ENCODE results near the gene NALF2.

Gene NALF2

GRCh38 chrX:69523314-69523713 lies 19.2 kb downstream of the NALF2 start:
- TF ChIP-seq REST (IDR thresholded peaks at IDR 0.05; ENCODE audit: low read depth) (no peak), CEBPB (IDR thresholded peaks at IDR 0.05) (no peak), NFIC (IDR thresholded peaks at IDR 0.05) (no peak), ZBTB7A (IDR thresholded peaks at IDR 0.05; ENCODE audit: low read depth) (no peak), YY1 (IDR thresholded peaks at IDR 0.05; ENCODE audit: low read depth) (no peak), CREB1 (IDR thresholded peaks at IDR 0.05; ENCODE audit: low read depth) (no peak), MAX (IDR thresholded peaks at IDR 0.05) (no peak), RAD21 (IDR thresholded peaks at IDR 0.05; ENCODE audit: low read depth) (no peak), FOXM1 (IDR thresholded peaks at IDR 0.05; ENCODE audit: borderline replicate concordance, low read depth) (no peak), EGR1 (IDR thresholded peaks at IDR 0.05) (no peak)

GRCh38 chrX:69524781-69525363 lies 20.7 kb downstream of the NALF2 start:
- TF ChIP-seq, protein P1, sequence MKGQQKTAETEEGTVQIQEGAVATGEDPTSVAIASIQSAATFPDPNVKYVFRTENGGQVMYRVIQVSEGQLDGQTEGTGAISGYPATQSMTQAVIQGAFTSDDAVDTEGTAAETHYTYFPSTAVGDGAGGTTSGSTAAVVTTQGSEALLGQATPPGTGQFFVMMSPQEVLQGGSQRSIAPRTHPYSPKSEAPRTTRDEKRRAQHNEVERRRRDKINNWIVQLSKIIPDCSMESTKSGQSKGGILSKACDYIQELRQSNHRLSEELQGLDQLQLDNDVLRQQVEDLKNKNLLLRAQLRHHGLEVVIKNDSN (IDR thresholded peaks at IDR 0.05) = no peak
- TF ChIP-seq ZBTB7A (IDR thresholded peaks at IDR 0.05; ENCODE audit: low read depth) = no peak
- no peak for TF ChIP-seq CEBPB (IDR thresholded peaks at IDR 0.05)
- no peak for TF ChIP-seq RAD21 (IDR thresholded peaks at IDR 0.05; ENCODE audit: low read depth)
- TF ChIP-seq TCF12 (IDR thresholded peaks at IDR 0.05; ENCODE audit: low read depth) = no peak
- TF ChIP-seq TEAD4 (IDR thresholded peaks at IDR 0.05) = no peak
- no peak for TF ChIP-seq TAF1 (IDR thresholded peaks at IDR 0.05; ENCODE audit: low read depth)
- TF ChIP-seq EP300 (IDR thresholded peaks at IDR 0.05; ENCODE audit: borderline replicate concordance) = no peak
- no peak for TF ChIP-seq YY1 (IDR thresholded peaks at IDR 0.05; ENCODE audit: low read depth)

DNA sequence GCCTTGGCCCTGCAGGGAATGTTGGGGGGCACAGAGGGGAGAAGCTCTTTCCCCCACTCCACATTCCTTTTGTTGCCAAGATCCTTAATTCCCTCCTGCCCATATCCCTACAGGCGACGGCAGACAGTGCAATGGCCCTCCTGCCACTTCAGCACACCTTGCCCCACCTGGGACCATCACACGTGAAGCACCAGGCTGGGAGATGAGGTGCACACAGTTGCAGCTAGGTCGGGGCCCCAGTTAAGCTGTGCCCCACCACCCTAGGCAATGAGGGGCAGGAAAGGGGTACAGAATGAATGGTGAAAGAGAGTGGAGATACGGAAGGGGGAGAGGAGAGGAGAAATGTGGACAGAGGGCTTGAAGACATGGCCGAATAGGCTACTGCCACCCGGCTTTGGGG lies 26.2 kb downstream of the NALF2 start:
- TF ChIP-seq TCF12 (IDR thresholded peaks at IDR 0.05; ENCODE audit: low read depth) = no peak
- no peak for TF ChIP-seq EGR1 (IDR thresholded peaks at IDR 0.05)
- TF ChIP-seq YY1 (IDR thresholded peaks at IDR 0.05; ENCODE audit: low read depth) = no peak
- no peak for TF ChIP-seq CREB1 (IDR thresholded peaks at IDR 0.05; ENCODE audit: low read depth)
- no peak for TF ChIP-seq NFIC (IDR thresholded peaks at IDR 0.05)
- TF ChIP-seq TEAD4 (IDR thresholded peaks at IDR 0.05) = no peak
- no peak for TF ChIP-seq REST (IDR thresholded peaks at IDR 0.05; ENCODE audit: low read depth)
- no peak for TF ChIP-seq MAX (IDR thresholded peaks at IDR 0.05)
- TF ChIP-seq, protein P1 (IDR thresholded peaks at IDR 0.05) = no peak
- TF ChIP-seq TAF1 (IDR thresholded peaks at IDR 0.05; ENCODE audit: low read depth) = no peak
- TF ChIP-seq ZBTB7A (IDR thresholded peaks at IDR 0.05; ENCODE audit: low read depth) = no peak
- no peak for TF ChIP-seq CEBPB (IDR thresholded peaks at IDR 0.05)
- TF ChIP-seq EP300 (IDR thresholded peaks at IDR 0.05; ENCODE audit: borderline replicate concordance) = no peak
- TF ChIP-seq FOXM1 (IDR thresholded peaks at IDR 0.05; ENCODE audit: borderline replicate concordance, low read depth) = no peak
- no peak for TF ChIP-seq RAD21 (IDR thresholded peaks at IDR 0.05; ENCODE audit: low read depth)

- TF ChIP-seq TCF12 (IDR thresholded peaks at IDR 0.05; ENCODE audit: low read depth) (no peak), EGR1 (IDR thresholded peaks at IDR 0.05) (no peak), MAX (IDR thresholded peaks at IDR 0.05) (no peak), YY1 (IDR thresholded peaks at IDR 0.05; ENCODE audit: low read depth) (no peak), ZBTB7A (IDR thresholded peaks at IDR 0.05; ENCODE audit: low read depth) (no peak), FOXM1 (IDR thresholded peaks at IDR 0.05; ENCODE audit: borderline replicate concordance, low read depth) (no peak), CEBPB (IDR thresholded peaks at IDR 0.05) (no peak), CREB1 (IDR thresholded peaks at IDR 0.05; ENCODE audit: low read depth) (no peak)
- TF ChIP-seq, protein P1 (IDR thresholded peaks at IDR 0.05) = no peak
Measured at GRCh38 chrX:69531031-69531755, 27.1 kb downstream of the NALF2 start.

DNA sequence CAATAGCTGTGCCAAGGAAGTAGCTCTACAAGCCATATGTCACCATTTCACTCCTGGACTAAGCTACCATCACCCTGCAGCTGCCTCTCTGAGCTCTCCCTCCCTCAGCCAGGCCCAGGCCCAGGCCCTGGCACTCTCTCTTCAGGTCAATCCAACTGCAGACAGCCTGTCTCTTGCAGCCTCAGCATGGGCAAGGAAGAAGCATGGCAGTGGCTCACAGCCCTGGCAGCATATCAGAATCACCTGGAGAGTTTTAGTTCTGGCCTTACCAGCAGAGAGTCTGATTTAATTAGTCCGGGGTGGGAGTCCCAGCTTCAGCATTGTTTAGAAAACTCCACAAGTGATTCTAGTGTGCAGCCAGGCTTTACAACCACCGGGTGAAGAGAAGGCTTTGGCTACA lies 31.5 kb downstream of the NALF2 start:
- TF ChIP-seq CREB1 (IDR thresholded peaks at IDR 0.05; ENCODE audit: low read depth) (no peak), TCF12 (IDR thresholded peaks at IDR 0.05; ENCODE audit: low read depth) (no peak), CEBPB (IDR thresholded peaks at IDR 0.05) (no peak), TEAD4 (IDR thresholded peaks at IDR 0.05) (no peak), TAF1 (IDR thresholded peaks at IDR 0.05; ENCODE audit: low read depth) (no peak), YY1 (IDR thresholded peaks at IDR 0.05; ENCODE audit: low read depth) (no peak), NFIC (IDR thresholded peaks at IDR 0.05) (no peak), EP300 (IDR thresholded peaks at IDR 0.05; ENCODE audit: borderline replicate concordance) (no peak), EGR1 (IDR thresholded peaks at IDR 0.05) (no peak), ZBTB7A (IDR thresholded peaks at IDR 0.05; ENCODE audit: low read depth) (no peak), REST (IDR thresholded peaks at IDR 0.05; ENCODE audit: low read depth) (no peak), FOXM1 (IDR thresholded peaks at IDR 0.05; ENCODE audit: borderline replicate concordance, low read depth) (no peak), RAD21 (IDR thresholded peaks at IDR 0.05; ENCODE audit: low read depth) (no peak), MAX (IDR thresholded peaks at IDR 0.05) (no peak)
- TF ChIP-seq, protein P1 (IDR thresholded peaks at IDR 0.05) = no peak
